HCT116 (cell line): ENCODE data around the gene ATPAF1. TPM values are rescaled to one million over a fixed set of nuclear protein-coding genes. Genes with fewer than 3 reads are reported as not detected.

Experiments
- ATAC-seq: fragments of 200-7000 bp; cut with Tn5 transposase; 2 replicates; pipeline ENCODE4 v1.9.1; 2020; ENCODE audit warnings: mild to moderate bottlenecking, moderate library complexity
- BruUV-seq: library from RNA; stranded (reverse); fragments of 400-500 nt; replicated peaks from 2 replicates; lab custom pipeline; 2021; lab: Mats Ljungman, UMichigan
- CTCF ChIA-PET: fragments of 300-600 bp; sonication (Branson Sonifier 250); formaldehyde crosslinking; loops from one replicate; lab custom pipeline; 2021; ENCODE audit warnings: antibody characterized with exemption; lab: Charles Lee
- POLR2A ChIA-PET: fragments of 300-600, 350-600 bp; sonication (Branson Sonifier 250); formaldehyde crosslinking; loops from one replicate; lab custom pipeline; 2021; ENCODE audit warnings: antibody characterized with exemption; lab: Charles Lee
- RAD21 ChIA-PET, 2 experiments: fragments of 300-600 bp; sonication (Branson Sonifier 250); formaldehyde crosslinking; loops; one replicate each; lab custom pipeline; 2023; ENCODE audit warnings: low total read pairs in 2 of 2; ENCODE audit not compliant: uncharacterized antibody in 2 of 2, unreplicated experiment in 2 of 2, low non-redundant PET in 1 of 2; lab: Charles Lee
- DNase-seq: peaks from one replicate; pipeline ENCODE4 v3.0.0-alpha.2; 2010; ENCODE audit warnings: low read depth, low spot score
- H2AFZ ChIP-seq: fragments of 200-600 bp; shearing (Covaris generic), sonication (generic); 2 replicates; pipeline ENCODE4 v1.6.1; 2017; ENCODE audit warnings: low read depth, mixed run types, mixed read lengths, antibody characterized with exemption, low read length; ENCODE audit not compliant: poor library complexity, severe bottlenecking
- H3K27ac ChIP-seq: 2 replicates; pipeline ENCODE4 v1.5.1; 2012; ENCODE audit warnings: low read depth, low read length
- H3K27me3 ChIP-seq: fragments of 200-600 bp; sonication (generic); 2 replicates; pipeline ENCODE4 v1.6.1; 2016; ENCODE audit warnings: mixed run types, low read length, mixed read lengths; ENCODE audit not compliant: insufficient read depth
- H3K36me3 ChIP-seq, 2 experiments: fragments of 200-500 bp in 1 of 2; fragments of 200-600 bp in 1 of 2; sonication (Bioruptor generic) in 1 of 2; sonication (generic) in 1 of 2; 2 replicates each; pipeline versions ENCODE4 v1.5.1 to v1.6.1; 2014 to 2016; ENCODE audit warnings: low read length in 2 of 2, inconsistent platforms in 1 of 2, mixed read lengths in 1 of 2, mixed run types in 1 of 2; ENCODE audit not compliant: insufficient read depth in 2 of 2, control insufficient read depth in 1 of 2
- H3K4me1 ChIP-seq, 2 experiments: fragments of 200-600 bp in 1 of 2; sonication (generic) in 1 of 2; 2 replicates each; pipeline versions ENCODE4 v1.5.1 to v1.6.1; 2012 to 2017; ENCODE audit warnings: low read length in 2 of 2, inconsistent platforms in 1 of 2, mild to moderate bottlenecking in 1 of 2, mixed read lengths in 1 of 2, mixed run types in 1 of 2, moderate library complexity in 1 of 2; ENCODE audit not compliant: insufficient read depth in 2 of 2, control insufficient read depth in 1 of 2
- H3K4me2 ChIP-seq: fragments of 200-600 bp; sonication (generic); 2 replicates; pipeline ENCODE4 v1.6.1; 2017; ENCODE audit warnings: mixed run types, low read length, mixed read lengths
- H3K4me3 ChIP-seq, 2 experiments: fragments of 200-600 bp in 1 of 2; sonication (generic) in 1 of 2; replicated peaks in 1 of 2; 2 replicates each; pipeline ENCODE4 v1.5.1; 2011 to 2016; ENCODE audit warnings: low read length in 2 of 2, control low read depth in 1 of 2, low read depth in 1 of 2, mild to moderate bottlenecking in 1 of 2, mixed read lengths in 1 of 2, mixed run types in 1 of 2
- H3K79me2 ChIP-seq: fragments of 200-600 bp; sonication (generic); 2 replicates; pipeline ENCODE4 v1.6.1; 2017; ENCODE audit warnings: mild to moderate bottlenecking, mixed run types, low read length, moderate library complexity, mixed read lengths; ENCODE audit not compliant: insufficient read depth
- H3K9ac ChIP-seq: fragments of 200-600 bp; sonication (generic); 2 replicates; pipeline ENCODE4 v1.6.1; 2016; ENCODE audit warnings: low read length, mixed read lengths
- H3K9me2 ChIP-seq: fragments of 200-600 bp; sonication (generic), shearing (Covaris generic); 2 replicates; pipeline ENCODE4 v1.6.1; 2017; ENCODE audit warnings: mixed run types, mild to moderate bottlenecking, moderate library complexity; ENCODE audit not compliant: insufficient read depth
- H3K9me3 ChIP-seq, 2 experiments: fragments of 200-500 bp in 1 of 2; fragments of 200-600 bp in 1 of 2; sonication (Bioruptor generic) in 1 of 2; sonication (generic) in 1 of 2; 2 replicates each; pipeline ENCODE4 v1.6.1; 2014 to 2017; ENCODE audit warnings: low read length in 2 of 2, mixed read lengths in 2 of 2, inconsistent platforms in 1 of 2, low read depth in 1 of 2, mild to moderate bottlenecking in 1 of 2, mixed run types in 1 of 2, moderate library complexity in 1 of 2; ENCODE audit not compliant: control insufficient read depth in 1 of 2, insufficient read depth in 1 of 2
- H4K20me1 ChIP-seq: fragments of 200-600 bp; sonication (generic), shearing (Covaris generic); 2 replicates; pipeline ENCODE4 v1.6.1; 2017; ENCODE audit warnings: mixed run types, mild to moderate bottlenecking, moderate library complexity; ENCODE audit not compliant: insufficient read depth
- CEBPB ChIP-seq: IDR thresholded peaks from 2 replicates; pipeline ENCODE4 v1.6.1; 2012; ENCODE audit warnings: low read depth
- CTCF ChIP-seq, 3 experiments: fragments of 200-600 bp in 1 of 3; sonication (generic) in 1 of 3; IDR thresholded peaks in 2 of 3; conservative IDR thresholded peaks in 1 of 3; 2 replicates each; pipeline ENCODE4 v1.5.1; 2012 to 2017; ENCODE audit warnings: low read depth in 2 of 3, low read length in 2 of 3, antibody characterized with exemption in 1 of 3, borderline replicate concordance in 1 of 3, control low read depth in 1 of 3, mild to moderate bottlenecking in 1 of 3, mixed read lengths in 1 of 3, mixed run types in 1 of 3, moderate library complexity in 1 of 3; ENCODE audit not compliant: insufficient read depth in 1 of 3
- EGR1 ChIP-seq: IDR thresholded peaks from 2 replicates; pipeline ENCODE4 v1.6.1; 2012; ENCODE audit warnings: low read depth
- ELF1 ChIP-seq: IDR thresholded peaks from 2 replicates; pipeline ENCODE4 v1.6.1; 2012; ENCODE audit warnings: low read depth, borderline replicate concordance
- EZH2 ChIP-seq: fragments of 200-600 bp; sonication (generic); IDR thresholded peaks from 2 replicates; pipeline ENCODE4 v1.6.1; 2017; ENCODE audit warnings: antibody characterized with exemption, mixed run types
- JUND ChIP-seq: IDR thresholded peaks from 2 replicates; pipeline ENCODE4 v1.6.1; 2012
- POLR2A ChIP-seq: IDR thresholded peaks from 2 replicates; pipeline ENCODE4 v1.7.0; 2011; ENCODE audit warnings: borderline replicate concordance; ENCODE audit not compliant: insufficient read depth, insufficient read length; ENCODE audit errors: extremely low read depth
- POLR2AphosphoS5 ChIP-seq: IDR thresholded peaks from 2 replicates; pipeline ENCODE4 v1.6.1; 2011; ENCODE audit warnings: mild to moderate bottlenecking, low read depth, low read length, moderate library complexity
- SIN3A ChIP-seq: IDR thresholded peaks from 2 replicates; pipeline ENCODE4 v1.6.1; 2012; ENCODE audit warnings: low read depth
- SP1 ChIP-seq: IDR thresholded peaks from 2 replicates; pipeline ENCODE4 v1.6.1; 2012; ENCODE audit warnings: low read depth
- YY1 ChIP-seq: IDR thresholded peaks from 2 replicates; pipeline ENCODE4 v1.6.1; 2011; ENCODE audit warnings: low read length, low read depth, moderate library complexity, mild to moderate bottlenecking; ENCODE audit not compliant: insufficient replicate concordance; ENCODE audit errors: extremely low read depth
- ZFX ChIP-seq: fragments of 450-650 bp; IDR thresholded peaks from 2 replicates; pipeline ENCODE4 v1.6.1; 2017
- ZNF274 ChIP-seq: fragments of 200-500 bp; sonication (Bioruptor generic); IDR thresholded peaks from 2 replicates; pipeline ENCODE4 v1.6.1; 2014; ENCODE audit warnings: mild to moderate bottlenecking, low read depth, low read length, inconsistent platforms
- intact Hi-C: fragments of 100-400 bp; cut with micrococcal nuclease; formaldehyde crosslinking; loops from 2 replicates; pipeline ENCODE4 v1.10.0; 2022
- total RNA-seq: library from RNA; stranded (reverse); gene quantifications from one replicate; pipeline ENCODE4 v1.2.1, GENCODE V29; 2021; ENCODE audit not compliant: unreplicated experiment
- TF ChIP-seq, protein P1 (sequence below): IDR thresholded peaks from 2 replicates; pipeline ENCODE4 v1.6.1; 2012

Gene ATPAF1
- total RNA-seq, 1 experiment from 2014 or later: 35.5 TPM

GRCh38 chr1:46692811-46693770 lies 24.9 kb upstream of the ATPAF1 start:
- CTCF ChIA-PET: no interaction called here

More at GRCh38 chr1:46692811-46693770, 24.9 kb upstream of the ATPAF1 start:
- no peaks in the 10 kb centered on the region for H3K27me3 ChIP-seq
- TF ChIP-seq EGR1: no peak
- no peak for TF ChIP-seq SIN3A
- TF ChIP-seq POLR2A: no peak
- TF ChIP-seq, protein P1, sequence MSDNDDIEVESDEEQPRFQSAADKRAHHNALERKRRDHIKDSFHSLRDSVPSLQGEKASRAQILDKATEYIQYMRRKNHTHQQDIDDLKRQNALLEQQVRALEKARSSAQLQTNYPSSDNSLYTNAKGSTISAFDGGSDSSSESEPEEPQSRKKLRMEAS: no peak
- no peak for TF ChIP-seq EZH2
- no peak for TF ChIP-seq POLR2AphosphoS5
- TF ChIP-seq ZFX: no peak
- no peak for TF ChIP-seq YY1
- TF ChIP-seq ELF1: no peak
- TF ChIP-seq SP1: no peak
- no peak for TF ChIP-seq JUND
- no peak for TF ChIP-seq CEBPB
- no peak for TF ChIP-seq ZNF274
- no peak for TF ChIP-seq CTCF (IDR thresholded peaks at IDR 0.05 in 2 of 3, conservative IDR thresholded peaks at IDR 0.05 in 1 of 3; ENCODE audit: borderline replicate concordance in 1 of 3, insufficient read depth in 1 of 3, low read depth in 2 of 3, low read length in 2 of 3)
- peaks cover 2% of the 10 kb centered on the region; the same call in 1 of the 2 replicates for H3K79me2 ChIP-seq
- no TSS peak for BruUV-seq
- no peak overlapping the region for H3K4me3 ChIP-seq
- no peaks in the 10 kb centered on the region for H3K9me3 ChIP-seq
- POLR2A ChIA-PET: no interaction called here
- peaks cover 0 to 3% of the 10 kb centered on the region in 2 experiments; a peak in 1 of 4 replicates for H3K4me1 ChIP-seq
- RAD21 ChIA-PET: no interaction called here
- no peak overlapping the region for H3K9ac ChIP-seq
- no peak for DNase-seq
- H3K27ac ChIP-seq: no peak overlapping the region
- no peak for ATAC-seq
- H3K36me3 ChIP-seq: peaks cover 16 to 26% of the 10 kb centered on the region in 2 experiments; a peak in 3 of 4 replicates
- no peak overlapping the region for H2AFZ ChIP-seq
- H4K20me1 ChIP-seq: no peaks in the 10 kb centered on the region
- H3K4me2 ChIP-seq: no peak overlapping the region
- intact Hi-C loops: no loop called here
- no peaks in the 10 kb centered on the region for H3K9me2 ChIP-seq
